Measurements from ENCODE around the gene LPGAT1.

LPGAT1 gene

GRCh38 chr1:211749251-211749650 is 81.3 kb downstream of the LPGAT1 start:
- CTCF ChIA-PET, result interaction anchor here (0.7 kb wide), 1 partner anchor 10 kb away, joined by 3 read pairs; no protein-coding TSS in a partner anchor
- POLR2A ChIA-PET (ENCODE audit: low non-redundant PET), result no interaction called here
- TF ChIP-seq CTCF (conservative IDR thresholded peaks at IDR 0.05; ENCODE audit: low read depth), result no peak
- DNase-seq (ENCODE audit: low spot score), result no peak
- no peak overlapping the region for H3K27ac ChIP-seq

- no peak for DNase-seq (ENCODE audit: low spot score)
- no peak overlapping the region for H3K27ac ChIP-seq
- ChIA-PET CTCF (interaction anchor here (0.5 to 0.6 kb wide), 2 partner anchors 65 to 272 kb away, joined by 3 to 4 read pairs; no protein-coding TSS in a partner anchor), POLR2A (ENCODE audit: low non-redundant PET) (no interaction called here)
- TF ChIP-seq CTCF (conservative IDR thresholded peaks at IDR 0.05; ENCODE audit: low read depth), result no peak
Measured at GRCh38 chr1:211748810-211749209, 81.8 kb downstream of the LPGAT1 start.

- CTCF ChIA-PET, result interaction anchor here (0.7 kb wide), 1 partner anchor 298 kb away, joined by 3 read pairs; no protein-coding TSS in a partner anchor
- POLR2A ChIA-PET (ENCODE audit: low non-redundant PET), result no interaction called here
- no peak overlapping the region for H3K27ac ChIP-seq
- no peak for DNase-seq (ENCODE audit: low spot score)
- TF ChIP-seq CTCF (conservative IDR thresholded peaks at IDR 0.05; ENCODE audit: low read depth), result no peak
Measured at GRCh38 chr1:211742889-211743529, 87.6 kb downstream of the LPGAT1 start.

GRCh38 chr1:211742272-211742671 is 88.3 kb downstream of the LPGAT1 start:
- CTCF ChIA-PET, result interaction anchor here (0.7 to 0.8 kb wide), 2 partner anchors 298 to 776 kb away, joined by 3 read pairs; no protein-coding TSS in a partner anchor
- TF ChIP-seq CTCF (conservative IDR thresholded peaks at IDR 0.05; ENCODE audit: low read depth), result no peak
- H3K27ac ChIP-seq, result no peak overlapping the region
- DNase-seq (ENCODE audit: low spot score), result no peak
- POLR2A ChIA-PET (ENCODE audit: low non-redundant PET), result no interaction called here

GRCh38 chr1:211741788-211742187 is 88.8 kb downstream of the LPGAT1 start:
- DNase-seq (ENCODE audit: low spot score), result no peak
- no peak overlapping the region for H3K27ac ChIP-seq
- no peak for TF ChIP-seq CTCF (conservative IDR thresholded peaks at IDR 0.05; ENCODE audit: low read depth)
- ChIA-PET POLR2A (ENCODE audit: low non-redundant PET) (no interaction called here), CTCF (interaction anchor here (0.8 kb wide), 1 partner anchor 777 kb away, joined by 3 read pairs; no protein-coding TSS in a partner anchor)

- no peak for TF ChIP-seq CTCF (conservative IDR thresholded peaks at IDR 0.05; ENCODE audit: low read depth)
- ChIA-PET CTCF (no interaction called here), POLR2A (ENCODE audit: low non-redundant PET) (no interaction called here)
- H3K27ac ChIP-seq, result no peak overlapping the region
- no peak for DNase-seq (ENCODE audit: low spot score)
Measured at GRCh38 chr1:211741116-211741515, 89.4 kb downstream of the LPGAT1 start.
